ENCODE data around the gene ATXN3L.

The ATXN3L gene
- total RNA-seq, result 0 reads per million in 4 donors

- DNase-seq, result no peak
These were observed at the start of gene ATXN3L for GRCh38 chrX:13319953-13320352. TSS of gene ATXN3L (minus strand) at chrX:13320053. CDS start at chrX:13319934, 119 bp downstream.

- DNase-seq, result no peak
These were observed 49.6 kb upstream of the ATXN3L start for GRCh38 chrX:13369256-13370030.

GRCh38 chrX:13367950-13368349, 48.1 kb upstream of the ATXN3L start:
- no peak for DNase-seq

DNA sequence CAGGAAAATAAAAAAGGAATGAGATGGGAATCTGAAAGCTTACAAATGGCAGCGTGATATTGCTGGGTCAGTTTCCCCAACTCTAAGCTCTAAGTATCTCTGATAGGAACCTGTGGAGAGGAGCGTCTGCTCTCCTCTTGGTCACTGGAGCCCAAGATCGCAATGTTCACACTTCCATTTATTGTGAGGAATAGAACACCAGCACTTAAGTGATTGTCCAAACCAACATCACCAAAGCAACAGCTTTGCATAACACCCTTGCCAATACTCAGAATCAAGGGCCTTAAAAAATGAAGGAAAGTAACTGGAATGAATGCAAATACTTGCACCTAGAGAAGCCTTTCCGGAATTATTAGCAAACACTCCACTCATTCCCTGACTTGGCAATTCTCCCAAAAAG, 46.8 kb upstream of the ATXN3L start:
- no peak for DNase-seq

GRCh38 chrX:13365161-13365560, 45.3 kb upstream of the ATXN3L start:
- no peak for DNase-seq

DNA sequence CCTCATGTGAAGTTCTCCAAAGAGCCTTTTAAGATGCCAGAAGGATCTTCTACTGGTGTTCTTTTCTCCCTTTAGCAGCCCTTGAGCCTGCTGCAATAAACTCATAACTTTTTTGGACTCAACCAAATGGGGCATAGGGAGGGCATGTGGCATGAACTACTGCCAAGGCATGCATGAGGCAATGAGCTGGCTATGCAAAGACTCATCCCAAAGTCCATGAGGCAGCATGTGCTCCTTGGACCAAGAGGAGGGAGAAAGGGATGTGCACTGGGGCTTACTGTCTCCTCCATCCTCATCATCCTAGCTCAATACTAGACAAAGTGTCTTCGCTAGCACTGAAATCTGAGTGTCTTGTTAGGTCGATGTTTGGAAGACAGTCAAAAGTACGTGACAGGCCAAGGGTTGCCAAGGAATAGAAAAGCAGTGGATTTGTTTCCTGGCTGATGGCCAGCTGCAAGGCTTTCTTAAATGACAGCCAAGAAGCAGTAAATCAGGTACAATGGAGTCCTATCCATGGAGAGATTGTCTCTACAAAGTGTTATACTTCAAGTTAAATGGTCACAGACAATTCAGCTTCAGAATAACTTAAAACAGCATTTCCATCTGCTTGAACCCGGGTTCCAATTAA, 44.5 kb upstream of the ATXN3L start:
- no peak for DNase-seq

GRCh38 chrX:13360146-13360545, 40.3 kb upstream of the ATXN3L start:
- no peak for DNase-seq

DNA sequence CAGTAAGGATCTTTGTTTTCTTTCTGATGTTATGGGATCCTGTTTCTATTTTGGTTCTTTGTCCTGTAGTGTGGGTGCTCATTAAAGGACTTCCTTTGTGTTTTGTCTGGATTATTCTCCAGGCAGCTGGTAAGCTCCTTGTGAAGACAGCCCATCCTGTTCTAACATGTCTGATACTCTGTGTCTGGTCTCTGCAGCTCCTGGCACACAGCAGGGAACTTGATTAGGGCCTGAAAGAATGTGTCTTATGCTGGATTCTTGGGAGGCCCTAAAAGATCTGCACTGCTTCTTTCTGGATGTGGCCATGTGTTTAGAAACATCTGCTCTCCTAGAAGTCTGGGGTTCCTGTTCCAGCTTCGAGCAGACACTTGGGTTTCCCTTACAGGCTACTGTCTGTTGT, 38.1 kb upstream of the ATXN3L start:
- no peak for DNase-seq

- DNase-seq, result no peak
These were observed 26.8 kb upstream of the ATXN3L start for GRCh38 chrX:13346646-13347045.

DNA sequence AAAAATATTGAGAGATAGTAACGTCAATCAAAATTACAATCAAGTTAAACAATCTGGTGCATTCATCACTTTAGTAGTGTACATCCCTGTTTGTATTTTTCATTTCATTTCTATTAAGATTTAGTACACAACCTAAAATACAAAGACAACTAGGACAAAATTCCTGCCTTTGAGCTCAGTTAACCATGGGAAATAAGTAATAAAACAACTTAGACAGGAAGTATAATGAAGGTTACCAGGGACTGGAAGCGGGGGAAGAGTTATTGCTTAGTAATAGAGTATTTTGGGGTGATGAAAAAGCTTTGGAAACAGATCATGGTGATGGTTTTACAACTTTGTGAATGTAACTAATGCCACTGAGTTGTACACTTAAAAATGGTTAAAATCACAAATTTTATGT, 25.6 kb upstream of the ATXN3L start:
- no peak for DNase-seq

GRCh38 chrX:13345037-13345436, 25.2 kb upstream of the ATXN3L start:
- DNase-seq, result no peak

- DNase-seq, result no peak
These were observed 21.7 kb upstream of the ATXN3L start for GRCh38 chrX:13341491-13342101.

DNA sequence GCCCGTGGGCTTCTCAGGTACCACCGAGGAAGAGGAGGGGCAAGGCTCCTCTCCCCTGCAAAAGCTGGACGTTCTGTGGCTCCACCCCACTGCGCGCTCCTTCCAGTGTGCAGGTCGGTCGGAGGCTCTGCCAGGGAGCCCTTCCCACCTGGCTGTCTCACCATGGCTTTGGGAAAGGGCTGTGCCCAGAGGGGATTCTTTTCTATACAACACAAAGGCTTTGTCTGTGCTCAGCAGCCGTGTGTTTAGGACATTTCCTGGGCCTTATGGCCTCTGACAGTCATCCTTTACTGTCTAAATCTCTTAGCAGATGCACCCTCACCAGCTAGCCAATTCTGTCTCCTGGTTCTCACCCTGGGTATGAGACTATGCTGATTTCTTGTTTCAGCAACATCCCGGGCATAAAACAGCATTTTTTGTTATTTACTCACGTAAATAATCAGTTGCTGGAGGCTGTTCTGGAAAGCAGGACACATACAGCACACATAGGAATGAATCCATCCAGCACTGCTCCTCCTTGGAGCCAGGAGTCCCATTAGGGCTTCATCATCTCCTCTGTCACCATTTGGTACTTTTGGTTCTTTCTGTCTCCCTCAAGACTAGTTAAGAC, 20.4 kb upstream of the ATXN3L start:
- DNase-seq, result no peak

- no peak for DNase-seq
These were observed 19.8 kb upstream of the ATXN3L start for GRCh38 chrX:13339607-13340006.

DNA sequence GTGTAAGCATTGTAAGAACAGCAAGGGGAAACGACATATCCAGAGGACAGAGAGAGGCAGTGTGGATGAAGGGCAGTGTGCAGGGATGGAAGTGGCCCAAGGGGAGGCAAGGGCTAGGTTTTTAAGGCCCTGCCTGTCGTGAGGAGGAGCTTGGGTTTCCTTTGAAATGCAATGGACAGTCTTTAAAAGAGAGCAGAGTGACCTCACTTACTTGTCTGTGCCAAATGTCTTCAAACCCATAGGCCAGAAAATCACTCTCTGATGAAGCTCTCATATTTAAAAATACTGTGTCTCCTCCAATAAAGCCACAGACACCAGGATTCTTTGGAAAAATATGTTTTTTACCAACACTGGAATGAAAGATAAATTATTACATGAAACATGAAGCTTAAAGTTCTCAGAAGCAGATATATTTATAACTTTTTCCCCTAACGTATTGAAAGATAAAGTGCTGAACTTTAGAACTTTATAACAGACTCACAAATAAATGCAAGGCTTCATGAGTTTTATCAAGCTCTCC, 19.2 kb upstream of the ATXN3L start:
- DNase-seq, result no peak

- no peak for DNase-seq
These were observed 14.6 kb upstream of the ATXN3L start for GRCh38 chrX:13334491-13334890.

- DNase-seq, result no peak
These were observed 10.6 kb upstream of the ATXN3L start for GRCh38 chrX:13330446-13330845.

DNA sequence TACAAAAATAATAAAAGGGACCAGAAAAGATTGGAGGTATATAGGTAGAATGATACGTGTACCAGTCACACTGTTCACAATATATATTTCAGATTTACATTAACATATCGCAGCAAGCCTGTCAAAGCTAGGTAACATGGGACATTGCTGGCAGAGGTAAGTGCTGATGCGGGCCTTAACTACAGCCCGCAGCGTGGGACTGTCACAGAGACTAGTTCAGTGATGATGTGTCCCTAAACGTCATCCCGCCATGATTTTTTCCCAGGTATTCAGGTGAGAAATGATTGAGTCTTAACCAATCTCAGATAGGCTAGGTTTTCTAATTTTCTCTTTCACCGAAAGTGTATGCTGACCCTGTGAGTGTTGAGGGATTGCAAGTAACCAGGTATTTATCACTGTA, 7.8 kb upstream of the ATXN3L start:
- no peak for DNase-seq

DNA sequence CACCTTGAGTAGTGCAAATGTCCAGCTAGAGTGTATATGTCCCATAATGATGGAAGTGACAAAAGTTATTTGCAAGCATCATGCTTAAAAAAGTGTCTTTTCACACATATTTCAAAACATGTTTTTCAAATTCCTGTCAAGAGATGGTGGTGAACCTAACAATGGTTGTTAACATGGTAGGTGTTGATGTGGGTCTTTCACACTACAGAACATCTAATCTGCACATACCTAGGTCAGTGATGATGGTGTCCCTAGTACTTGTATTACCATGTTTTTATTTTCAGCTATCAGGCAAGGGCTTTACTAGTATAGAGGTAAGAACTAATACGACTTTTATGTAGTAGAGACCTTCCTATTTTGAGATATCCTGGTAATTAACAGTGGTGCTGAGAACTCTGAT, 3.4 kb upstream of the ATXN3L start:
- no peak for DNase-seq

- no peak for DNase-seq
These were observed 2.5 kb downstream of the ATXN3L start for GRCh38 chrX:13317366-13317765.

DNA sequence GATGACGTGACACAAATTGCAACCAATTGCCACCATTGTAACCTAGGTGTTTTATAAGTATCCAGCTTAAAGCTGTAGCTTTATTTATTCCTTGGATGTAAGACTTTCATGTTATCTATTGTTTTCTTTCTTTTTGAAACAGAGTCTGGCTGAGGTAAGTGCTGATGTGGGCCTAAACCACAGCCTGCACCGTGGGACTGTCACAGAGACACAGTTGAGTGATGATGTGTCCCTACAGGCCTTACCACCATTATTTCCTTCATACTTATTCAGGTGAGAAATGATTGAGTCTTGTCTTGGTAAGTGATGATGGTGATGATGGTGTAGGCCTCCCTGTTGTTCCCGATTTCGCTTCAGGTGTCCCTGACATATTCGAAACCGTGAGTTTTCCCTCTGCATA, 8.3 kb downstream of the ATXN3L start:
- no peak for DNase-seq

GRCh38 chrX:13309631-13310030, 10.2 kb downstream of the ATXN3L start:
- DNase-seq, result no peak

GRCh38 chrX:13307041-13307440, 12.8 kb downstream of the ATXN3L start:
- no peak for DNase-seq
